Thyroid gland (tissue), 4 donors: ENCODE measurements around the gene C1QL1.

Source experiments
- POLR2A ChIP-seq, 2 donors: fragments of 450-650 bp; IDR thresholded peaks; one replicate each; pipeline ENCODE4 v1.6.1; 2017; ENCODE audit warnings: antibody characterized with exemption in 2 of 2, mild to moderate bottlenecking in 2 of 2, moderate library complexity in 1 of 2
- TF ChIP-seq, protein P1 (sequence below), 6 experiments: fragments of 200-600 bp in 3 of 6; fragments of 450-650 bp in 3 of 6; sonication (generic) in 3 of 6; IDR thresholded peaks; one replicate each; pipeline ENCODE4 v1.5.1; 2016 to 2019; ENCODE audit warnings: antibody characterized with exemption in 6 of 6, mild to moderate bottlenecking in 2 of 6, inconsistent platforms in 1 of 6, moderate library complexity in 1 of 6

DNA sequence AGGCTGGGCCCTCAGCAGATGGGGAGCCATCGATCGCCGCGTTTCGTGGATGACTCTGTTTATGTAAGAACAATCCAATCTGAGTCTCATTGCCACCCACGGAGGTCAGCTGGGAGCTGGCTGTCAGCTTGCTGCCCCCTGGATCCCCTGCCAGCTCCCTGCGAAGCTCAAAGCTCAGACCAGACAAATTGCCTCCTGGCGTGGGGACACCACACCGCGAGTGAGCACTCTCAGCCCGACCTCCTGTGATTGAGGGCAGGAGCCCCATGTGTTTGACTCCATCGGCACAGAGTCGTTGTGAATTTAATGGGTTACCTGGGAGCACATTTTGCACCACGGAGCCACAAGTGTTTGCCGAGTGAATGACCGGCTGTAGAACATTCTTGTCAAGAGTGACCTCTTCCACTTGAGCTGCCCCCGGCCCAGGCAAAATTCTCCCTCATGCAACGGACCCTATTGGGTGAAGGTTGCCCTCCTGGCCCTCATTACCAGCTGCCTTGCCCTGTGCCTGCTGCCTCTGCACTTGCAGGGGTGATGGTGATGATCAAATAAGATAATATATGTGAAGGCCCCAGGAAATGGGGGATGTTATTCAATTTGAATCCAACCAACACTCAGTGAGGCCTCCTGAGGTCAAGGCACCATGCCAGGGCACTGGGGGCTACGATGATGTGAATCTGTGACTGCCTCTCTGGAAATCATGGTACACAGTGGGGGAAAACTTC is 45.2 kb downstream of the C1QL1 start:
- TF ChIP-seq, protein P1, sequence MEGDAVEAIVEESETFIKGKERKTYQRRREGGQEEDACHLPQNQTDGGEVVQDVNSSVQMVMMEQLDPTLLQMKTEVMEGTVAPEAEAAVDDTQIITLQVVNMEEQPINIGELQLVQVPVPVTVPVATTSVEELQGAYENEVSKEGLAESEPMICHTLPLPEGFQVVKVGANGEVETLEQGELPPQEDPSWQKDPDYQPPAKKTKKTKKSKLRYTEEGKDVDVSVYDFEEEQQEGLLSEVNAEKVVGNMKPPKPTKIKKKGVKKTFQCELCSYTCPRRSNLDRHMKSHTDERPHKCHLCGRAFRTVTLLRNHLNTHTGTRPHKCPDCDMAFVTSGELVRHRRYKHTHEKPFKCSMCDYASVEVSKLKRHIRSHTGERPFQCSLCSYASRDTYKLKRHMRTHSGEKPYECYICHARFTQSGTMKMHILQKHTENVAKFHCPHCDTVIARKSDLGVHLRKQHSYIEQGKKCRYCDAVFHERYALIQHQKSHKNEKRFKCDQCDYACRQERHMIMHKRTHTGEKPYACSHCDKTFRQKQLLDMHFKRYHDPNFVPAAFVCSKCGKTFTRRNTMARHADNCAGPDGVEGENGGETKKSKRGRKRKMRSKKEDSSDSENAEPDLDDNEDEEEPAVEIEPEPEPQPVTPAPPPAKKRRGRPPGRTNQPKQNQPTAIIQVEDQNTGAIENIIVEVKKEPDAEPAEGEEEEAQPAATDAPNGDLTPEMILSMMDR (IDR thresholded peaks at IDR 0.05): no peak
- TF ChIP-seq POLR2A (IDR thresholded peaks at IDR 0.05): no peak
